HFF-Myc (cell line): ENCODE data around the gene PLEKHN1.
A peak's percentile ranks its signal among the peaks of the same experiment; 100 is the strongest.
"Not testable (repeated sequence)": the region's sequence is repeated elsewhere in the genome, so short reads cannot be mapped to it uniquely, and the experiment has no call there.

Source experiments
- DNase-seq: peaks from one replicate; pipeline ENCODE4 v3.0.0-alpha.2; 2011; ENCODE audit warnings: low read depth; ENCODE audit errors: extremely low read depth
- H3K4me3 ChIP-seq: replicated peaks from 2 replicates; pipeline ENCODE4 v1.5.1; 2011; ENCODE audit warnings: low read depth, mild to moderate bottlenecking, control low read depth, low read length
- TF ChIP-seq, protein P1 (sequence below): IDR thresholded peaks from 2 replicates; pipeline ENCODE4 v1.5.1; 2012; ENCODE audit warnings: mild to moderate bottlenecking, low read depth, low read length, control low read depth; ENCODE audit errors: missing control alignments

PLEKHN1 gene

GRCh38 chr1:982765-983436 lies 16.6 kb downstream of the PLEKHN1 start:
- DNase-seq, result no peak
- H3K4me3 ChIP-seq, result no peak overlapping the region
- TF ChIP-seq, protein P1, sequence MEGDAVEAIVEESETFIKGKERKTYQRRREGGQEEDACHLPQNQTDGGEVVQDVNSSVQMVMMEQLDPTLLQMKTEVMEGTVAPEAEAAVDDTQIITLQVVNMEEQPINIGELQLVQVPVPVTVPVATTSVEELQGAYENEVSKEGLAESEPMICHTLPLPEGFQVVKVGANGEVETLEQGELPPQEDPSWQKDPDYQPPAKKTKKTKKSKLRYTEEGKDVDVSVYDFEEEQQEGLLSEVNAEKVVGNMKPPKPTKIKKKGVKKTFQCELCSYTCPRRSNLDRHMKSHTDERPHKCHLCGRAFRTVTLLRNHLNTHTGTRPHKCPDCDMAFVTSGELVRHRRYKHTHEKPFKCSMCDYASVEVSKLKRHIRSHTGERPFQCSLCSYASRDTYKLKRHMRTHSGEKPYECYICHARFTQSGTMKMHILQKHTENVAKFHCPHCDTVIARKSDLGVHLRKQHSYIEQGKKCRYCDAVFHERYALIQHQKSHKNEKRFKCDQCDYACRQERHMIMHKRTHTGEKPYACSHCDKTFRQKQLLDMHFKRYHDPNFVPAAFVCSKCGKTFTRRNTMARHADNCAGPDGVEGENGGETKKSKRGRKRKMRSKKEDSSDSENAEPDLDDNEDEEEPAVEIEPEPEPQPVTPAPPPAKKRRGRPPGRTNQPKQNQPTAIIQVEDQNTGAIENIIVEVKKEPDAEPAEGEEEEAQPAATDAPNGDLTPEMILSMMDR, result no peak

GRCh38 chr1:983798-984475 lies 17.7 kb downstream of the PLEKHN1 start:
- DNase-seq, result no peak
- TF ChIP-seq, protein P1, result peak; percentile 64
- H3K4me3 ChIP-seq, result no peak overlapping the region

- DNase-seq, result no peak
- no peak overlapping the region for H3K4me3 ChIP-seq
- TF ChIP-seq, protein P1, result no peak
Observed at GRCh38 chr1:984476-984814, 18.2 kb downstream of the PLEKHN1 start.

DNA sequence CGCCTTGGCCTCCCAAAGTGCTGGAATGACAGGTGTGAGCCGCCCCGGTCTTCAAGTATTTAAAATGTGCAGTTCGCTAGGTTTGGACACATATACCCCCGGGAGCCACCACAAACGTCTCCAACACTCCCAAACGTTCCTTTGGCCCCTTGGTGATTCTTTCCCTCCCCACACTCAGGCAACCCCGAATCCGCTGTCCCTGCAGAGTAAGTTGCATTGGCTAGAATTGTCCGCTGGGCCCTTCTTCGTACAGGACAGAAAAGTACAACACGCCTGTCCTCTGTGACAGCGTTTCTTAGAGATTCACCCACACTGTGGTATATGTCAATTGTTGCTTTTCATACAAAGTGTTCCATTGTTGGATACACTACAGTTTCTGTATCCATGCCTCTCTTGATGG lies 18.8 kb downstream of the PLEKHN1 start:
- H3K4me3 ChIP-seq, result no peak overlapping the region
- no peak for DNase-seq
- TF ChIP-seq, protein P1, result no peak

- not testable (repeated sequence) for H3K4me3 ChIP-seq, DNase-seq
Observed at GRCh38 chr1:988061-988460, 21.8 kb downstream of the PLEKHN1 start.

DNA sequence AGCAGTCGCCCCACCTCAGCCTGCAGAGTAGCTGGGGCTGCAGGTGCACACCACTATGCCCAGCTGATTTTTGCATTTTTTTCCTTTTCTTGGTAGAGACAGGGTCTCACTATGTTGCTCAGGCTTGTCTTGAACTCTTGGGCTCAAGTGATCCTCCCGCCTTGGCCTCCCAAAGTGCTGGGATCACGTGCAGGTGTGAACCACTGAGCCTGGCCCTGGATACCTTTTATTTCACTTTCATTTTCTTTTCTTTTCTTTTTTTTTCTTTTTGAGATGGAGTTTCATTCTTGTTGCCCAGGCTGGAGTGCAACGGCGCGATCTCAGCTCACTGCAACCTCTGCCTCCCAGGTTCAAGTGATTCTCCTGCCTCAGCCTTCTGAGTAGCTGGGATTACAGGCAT lies 25.0 kb downstream of the PLEKHN1 start:
- not testable (repeated sequence) for H3K4me3 ChIP-seq, DNase-seq

GRCh38 chr1:991895-992294 lies 25.6 kb downstream of the PLEKHN1 start:
- H3K4me3 ChIP-seq, result no peak overlapping the region
- no peak for DNase-seq
- TF ChIP-seq, protein P1, result no peak

DNA sequence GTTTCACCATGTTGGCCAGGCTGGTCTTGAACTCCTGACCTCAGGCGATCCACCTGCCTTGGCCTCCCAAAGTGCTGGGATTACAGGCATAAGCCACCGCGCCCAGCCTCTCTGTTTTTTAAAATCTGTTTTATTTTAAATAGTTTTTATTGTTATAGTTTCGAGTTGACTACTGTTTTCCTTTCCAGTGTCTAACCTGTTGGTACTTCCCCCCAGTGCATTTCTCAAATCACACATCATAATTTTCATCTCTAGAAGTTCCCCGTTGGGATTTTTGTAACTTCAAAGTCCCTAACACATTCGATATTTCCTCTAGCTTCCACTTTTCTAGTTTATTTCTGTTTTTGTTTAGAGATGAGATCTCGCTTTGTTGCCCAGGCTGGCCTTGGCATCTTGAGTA lies 26.1 kb downstream of the PLEKHN1 start:
- no peak overlapping the region for H3K4me3 ChIP-seq
- DNase-seq, result no peak
- TF ChIP-seq, protein P1, result no peak
